ENCODE results near the gene ZNF532. TPM values are rescaled to one million over a fixed set of nuclear protein-coding genes. Genes with fewer than 3 reads are reported as not detected.

ZNF532 gene
- total RNA-seq, 2 donors from 2014 or later: 133 to 211 TPM

DNA sequence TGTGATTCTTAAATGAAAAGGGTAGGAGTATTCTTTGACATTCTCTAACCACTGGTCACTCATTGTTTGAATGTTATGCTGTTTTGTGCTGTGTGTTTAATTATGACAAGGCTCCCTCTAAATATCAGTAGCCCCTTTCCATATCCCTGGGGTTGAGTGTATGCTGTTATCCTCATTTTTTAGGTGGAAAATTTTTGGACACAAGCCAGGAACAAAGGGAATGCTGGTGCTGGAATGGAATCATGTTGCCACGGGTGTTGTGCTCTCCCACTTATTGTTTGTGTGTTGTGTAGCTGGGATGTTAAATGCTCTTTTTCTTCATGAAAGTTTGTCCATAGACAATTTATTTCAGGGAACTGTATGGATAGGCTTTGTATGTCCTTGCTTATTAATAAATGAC is 43.3 kb downstream of the ZNF532 start:
- ATAC-seq (ENCODE audit: insufficient number of reproducible peaks, low FRiP score, low read depth) (no peak), DNase-seq (ENCODE audit: low spot score) (no peak)
- TF ChIP-seq, protein P1, sequence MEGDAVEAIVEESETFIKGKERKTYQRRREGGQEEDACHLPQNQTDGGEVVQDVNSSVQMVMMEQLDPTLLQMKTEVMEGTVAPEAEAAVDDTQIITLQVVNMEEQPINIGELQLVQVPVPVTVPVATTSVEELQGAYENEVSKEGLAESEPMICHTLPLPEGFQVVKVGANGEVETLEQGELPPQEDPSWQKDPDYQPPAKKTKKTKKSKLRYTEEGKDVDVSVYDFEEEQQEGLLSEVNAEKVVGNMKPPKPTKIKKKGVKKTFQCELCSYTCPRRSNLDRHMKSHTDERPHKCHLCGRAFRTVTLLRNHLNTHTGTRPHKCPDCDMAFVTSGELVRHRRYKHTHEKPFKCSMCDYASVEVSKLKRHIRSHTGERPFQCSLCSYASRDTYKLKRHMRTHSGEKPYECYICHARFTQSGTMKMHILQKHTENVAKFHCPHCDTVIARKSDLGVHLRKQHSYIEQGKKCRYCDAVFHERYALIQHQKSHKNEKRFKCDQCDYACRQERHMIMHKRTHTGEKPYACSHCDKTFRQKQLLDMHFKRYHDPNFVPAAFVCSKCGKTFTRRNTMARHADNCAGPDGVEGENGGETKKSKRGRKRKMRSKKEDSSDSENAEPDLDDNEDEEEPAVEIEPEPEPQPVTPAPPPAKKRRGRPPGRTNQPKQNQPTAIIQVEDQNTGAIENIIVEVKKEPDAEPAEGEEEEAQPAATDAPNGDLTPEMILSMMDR (IDR thresholded peaks at IDR 0.05): no peak
- H3K36me3 ChIP-seq: no peaks in the 10 kb centered on the region
- H3K9me3 ChIP-seq: no peaks in the 10 kb centered on the region
- H3K27ac ChIP-seq: peak overlapping the region; percentile 11 to 21
- no peak overlapping the region for H3K4me3 ChIP-seq
- no peaks in the 10 kb centered on the region for H3K27me3 ChIP-seq (replicated peaks; ENCODE audit: insufficient read depth)
- H3K4me1 ChIP-seq (ENCODE audit: control insufficient read depth in 1 of 2, low read depth in 2 of 2): peaks cover 27 to 59% of the 10 kb centered on the region in 2 donors

- no peaks in the 10 kb centered on the region for H3K9me3 ChIP-seq
- H3K4me1 ChIP-seq (ENCODE audit: control insufficient read depth in 1 of 2, low read depth in 2 of 2): peaks cover 33 to 67% of the 10 kb centered on the region in 2 donors
- no peaks in the 10 kb centered on the region for H3K27me3 ChIP-seq (replicated peaks; ENCODE audit: insufficient read depth)
- H3K4me3 ChIP-seq: no peak overlapping the region
- H3K36me3 ChIP-seq: no peaks in the 10 kb centered on the region
- no peak for ATAC-seq (ENCODE audit: insufficient number of reproducible peaks, low FRiP score, low read depth)
- TF ChIP-seq, protein P1 (IDR thresholded peaks at IDR 0.05): no peak
- H3K27ac ChIP-seq: peak overlapping the region; percentile 17 to 95
- no peak for DNase-seq (ENCODE audit: low spot score)
These were observed 44.8 kb downstream of the ZNF532 start for GRCh38 chr18:58909521-58909920.

DNA sequence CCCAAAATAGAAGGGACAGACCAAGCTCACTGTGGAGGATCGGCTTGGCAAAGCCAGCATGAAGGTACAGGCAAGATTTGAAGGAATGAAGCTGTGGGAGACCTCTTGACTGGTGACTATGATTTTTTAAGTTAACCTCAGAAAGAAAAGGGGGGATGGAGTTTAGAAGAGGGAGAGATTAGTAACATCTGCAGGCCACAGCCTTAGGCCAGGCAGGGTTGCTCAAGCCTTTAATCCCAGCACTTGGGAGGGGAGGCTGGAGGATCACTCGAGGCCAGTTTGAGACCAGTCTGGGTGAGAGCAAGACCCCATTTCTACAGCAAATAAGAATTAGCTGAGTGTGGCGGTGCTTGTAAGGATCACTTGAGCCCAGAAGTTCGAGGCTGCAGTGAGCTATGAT is 46.6 kb downstream of the ZNF532 start:
- ATAC-seq (ENCODE audit: insufficient number of reproducible peaks, low FRiP score, low read depth) (no peak), DNase-seq (ENCODE audit: low spot score) (no peak)
- H3K4me3 ChIP-seq: peak overlapping the region; percentile 41
- TF ChIP-seq, protein P1 (IDR thresholded peaks at IDR 0.05): no peak
- H3K27me3 ChIP-seq (replicated peaks; ENCODE audit: insufficient read depth): no peaks in the 10 kb centered on the region
- H3K36me3 ChIP-seq: no peaks in the 10 kb centered on the region
- peak overlapping the region; percentile 91 to 95 for H3K27ac ChIP-seq
- no peaks in the 10 kb centered on the region for H3K9me3 ChIP-seq
- peaks cover 40 to 84% of the 10 kb centered on the region in 2 donors for H3K4me1 ChIP-seq (ENCODE audit: control insufficient read depth in 1 of 2, low read depth in 2 of 2)

- Histone ChIP-seq H3K27ac (peak overlapping the region; percentile 91 to 95), H3K4me1 (ENCODE audit: control insufficient read depth in 1 of 2, low read depth in 2 of 2) (peaks cover 40 to 89% of the 10 kb centered on the region in 2 donors), H3K9me3 (no peaks in the 10 kb centered on the region), H3K4me3 (peak overlapping the region; percentile 41), H3K27me3 (replicated peaks; ENCODE audit: insufficient read depth) (no peaks in the 10 kb centered on the region), H3K36me3 (no peaks in the 10 kb centered on the region)
- ATAC-seq (ENCODE audit: insufficient number of reproducible peaks, low FRiP score, low read depth) (no peak), DNase-seq (ENCODE audit: low spot score) (no peak)
- TF ChIP-seq, protein P1 (IDR thresholded peaks at IDR 0.05): no peak
These were observed 47.1 kb downstream of the ZNF532 start for GRCh38 chr18:58911766-58912165.

DNA sequence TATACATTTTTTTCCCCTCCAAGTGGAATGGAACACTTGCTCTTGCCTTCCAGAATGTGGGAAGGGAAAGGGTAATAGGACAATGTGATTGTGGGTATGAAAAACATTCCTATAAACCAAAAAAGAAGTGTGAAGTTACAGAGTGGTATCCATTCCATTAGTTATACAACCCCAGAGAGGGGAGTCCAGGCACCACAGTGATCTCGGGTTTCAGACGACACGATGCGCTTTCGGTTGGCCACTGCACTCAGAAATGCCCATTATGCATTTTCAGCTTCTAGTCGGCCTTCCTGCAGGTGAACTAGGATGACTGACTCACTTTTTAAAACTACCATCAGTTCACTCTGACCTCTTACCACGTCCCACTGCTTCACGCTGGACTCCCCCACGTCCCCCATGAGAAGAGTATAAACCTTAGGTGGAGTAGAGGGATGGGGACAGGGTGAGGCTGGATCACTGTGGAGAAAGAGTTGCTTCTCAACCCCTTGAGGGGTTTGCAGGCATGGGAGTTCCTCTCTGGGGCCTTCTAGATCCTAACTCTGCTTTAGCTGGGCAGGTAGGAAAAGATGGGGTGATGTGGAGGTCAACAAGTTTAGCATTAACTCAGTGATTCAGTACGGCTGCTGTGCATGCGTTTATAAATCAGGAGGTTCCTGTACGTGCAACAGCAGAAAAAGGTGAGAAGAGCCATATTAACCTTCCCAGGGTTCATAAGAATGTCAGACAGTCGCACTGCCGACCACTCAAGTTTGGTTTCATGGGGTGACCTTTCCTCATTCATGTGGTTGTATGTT is 50.5 kb downstream of the ZNF532 start:
- peak overlapping the region; percentile 91 to 95 for H3K27ac ChIP-seq
- no peak for DNase-seq (ENCODE audit: low spot score)
- no peak overlapping the region for H3K4me3 ChIP-seq
- TF ChIP-seq, protein P1 (IDR thresholded peaks at IDR 0.05): no peak
- H3K4me1 ChIP-seq (ENCODE audit: control insufficient read depth in 1 of 2, low read depth in 2 of 2): peaks cover 34 to 71% of the 10 kb centered on the region in 2 donors
- H3K27me3 ChIP-seq (replicated peaks; ENCODE audit: insufficient read depth): no peaks in the 10 kb centered on the region
- ATAC-seq (ENCODE audit: insufficient number of reproducible peaks, low FRiP score, low read depth): no peak
- H3K9me3 ChIP-seq: no peaks in the 10 kb centered on the region
- H3K36me3 ChIP-seq: peaks cover 14% of the 10 kb centered on the region
